B cell (primary cell): ENCODE results near the gene KLHDC8A. TPM values are rescaled to one million over a fixed set of nuclear protein-coding genes. Genes with fewer than 3 reads are reported as not detected.

Experiments used
- ATAC-seq: fragments of 200-7000 bp; cut with Tn5 transposase; one replicate; pipeline ENCODE4 v1.10.0; 2021; ENCODE audit warnings: low read depth, mild to moderate bottlenecking, moderate number of reproducible peaks, moderate library complexity
- CTCF ChIA-PET: fragments of 350-600 bp; sonication (Branson Sonifier 250); formaldehyde crosslinking; loops from one replicate; lab custom pipeline; 2021; ENCODE audit warnings: antibody characterized with exemption, inconsistent platforms; lab: Charles Lee
- POLR2A ChIA-PET: fragments of 350-600 bp; sonication (Branson Sonifier 250); formaldehyde crosslinking; loops from one replicate; lab custom pipeline; 2021; ENCODE audit warnings: antibody characterized with exemption; lab: Charles Lee
- DNase-seq: peaks from one replicate; pipeline ENCODE4 v3.0.0; 2013
- H2AFZ ChIP-seq: 2 replicates; pipeline ENCODE4 v1.6.1; 2012; ENCODE audit warnings: mild to moderate bottlenecking, low read depth, low read length; ENCODE audit not compliant: insufficient read depth, poor library complexity, severe bottlenecking
- H3K27ac ChIP-seq, 2 donors: 1 replicate in 1 of 2; 2 replicates in 1 of 2; pipeline ENCODE4 v1.5.1; 2012 to 2013; ENCODE audit warnings: low read length in 2 of 2, mild to moderate bottlenecking in 2 of 2, moderate library complexity in 1 of 2
- H3K27me3 ChIP-seq, 4 experiments: fragments of 200-600 bp in 1 of 4; sonication (generic) in 1 of 4; replicated peaks in 1 of 4; 1 replicate in 2 of 4; 2 replicates in 2 of 4; pipeline versions ENCODE4 v1.6.1 to v1.7.0; 2013 to 2016; ENCODE audit warnings: low read length in 3 of 4, mild to moderate bottlenecking in 2 of 4, mixed read lengths in 1 of 4, moderate library complexity in 1 of 4; ENCODE audit not compliant: insufficient read depth in 4 of 4, control insufficient read depth in 3 of 4; ENCODE audit errors: control extremely low read depth in 1 of 4
- H3K36me3 ChIP-seq, 2 experiments: replicated peaks in 1 of 2; 1 replicate in 1 of 2; 2 replicates in 1 of 2; pipeline versions ENCODE4 v1.6.1 to v1.7.1; 2013; ENCODE audit warnings: low read length in 1 of 2; ENCODE audit not compliant: insufficient read depth in 2 of 2, control insufficient read depth in 1 of 2; ENCODE audit errors: control extremely low read depth in 1 of 2, extremely low read depth in 1 of 2
- H3K4me1 ChIP-seq, 2 donors: fragments of 200-600 bp in 1 of 2; sonication (generic) in 1 of 2; 1 replicate in 1 of 2; 2 replicates in 1 of 2; pipeline versions ENCODE4 v1.5.1 to v1.6.1; 2013 to 2017; ENCODE audit warnings: low read length in 2 of 2; ENCODE audit not compliant: control insufficient read depth in 2 of 2, insufficient read depth in 2 of 2
- H3K4me2 ChIP-seq: replicated peaks from 2 replicates; pipeline ENCODE3; 2012; ENCODE audit warnings: mild to moderate bottlenecking, low read depth, low read length; ENCODE audit not compliant: poor library complexity, severe bottlenecking
- H3K4me3 ChIP-seq, 5 experiments: fragments of 200-600 bp in 1 of 5; sonication (generic) in 1 of 5; 1 replicate in 3 of 5; 2 replicates in 2 of 5; pipeline versions ENCODE4 v1.5.1 to v1.7.0; 2011 to 2016; ENCODE audit warnings: low read length in 4 of 5, mild to moderate bottlenecking in 4 of 5, low read depth in 2 of 5, control low read depth in 1 of 5, moderate library complexity in 1 of 5; ENCODE audit not compliant: insufficient read depth in 1 of 5; ENCODE audit errors: control extremely low read depth in 1 of 5, extremely low read depth in 1 of 5
- H3K79me2 ChIP-seq: fragments of 200-600 bp; sonication (generic); one replicate; pipeline ENCODE4 v1.6.0; 2016; ENCODE audit warnings: low read length; ENCODE audit not compliant: control insufficient read depth, insufficient read depth
- H3K9ac ChIP-seq: fragments of 200-600 bp; sonication (generic); 2 replicates; pipeline ENCODE4 v1.6.1; 2017; ENCODE audit warnings: mild to moderate bottlenecking, low read length, moderate library complexity
- H3K9me3 ChIP-seq, 3 donors: one replicate each; pipeline versions ENCODE4 v1.6.1 to v1.7.1; 2013; ENCODE audit warnings: low read length in 2 of 3; ENCODE audit not compliant: control insufficient read depth in 2 of 3, insufficient read depth in 1 of 3; ENCODE audit errors: control extremely low read depth in 1 of 3
- H4K20me1 ChIP-seq: 2 replicates; pipeline ENCODE4 v1.6.0; 2012; ENCODE audit warnings: mild to moderate bottlenecking, low read length; ENCODE audit not compliant: insufficient read depth, control insufficient read depth, poor library complexity, severe bottlenecking
- H3K27ac Mint-ChIP-seq: one replicate; pipeline ENCODE4 v1.8.0; 2021; ENCODE audit warnings: mixed read lengths
- H3K27me3 Mint-ChIP-seq: one replicate; pipeline ENCODE4 v1.8.0; 2021; ENCODE audit warnings: mixed read lengths
- H3K4me1 Mint-ChIP-seq: one replicate; pipeline ENCODE4 v1.8.0; 2021; ENCODE audit warnings: mixed read lengths
- H3K4me3 Mint-ChIP-seq: one replicate; pipeline ENCODE4 v1.8.0; 2021; ENCODE audit warnings: mixed read lengths
- H3K9me3 Mint-ChIP-seq: one replicate; pipeline ENCODE4 v1.8.0; 2022; ENCODE audit warnings: mixed read lengths; ENCODE audit not compliant: insufficient read depth
- EZH2 ChIP-seq: IDR thresholded peaks from 2 replicates; pipeline ENCODE4 v1.6.1; 2012; ENCODE audit warnings: borderline replicate concordance, low read depth, mild to moderate bottlenecking, moderate library complexity, low read length; ENCODE audit not compliant: insufficient read depth, poor library complexity, severe bottlenecking
- WGBS: methylation state at CpG from one replicate; pipeline ENCODE4 v1.1.5; 2013; ENCODE audit warnings: missing lambda C conversion rate; ENCODE audit not compliant: insufficient coverage; 5-methylcytosine and 5-hydroxymethylcytosine counted together
- intact Hi-C: fragments of 100-400 bp; cut with micrococcal nuclease; formaldehyde crosslinking; loops from one replicate; pipeline ENCODE4 v1.10.0; 2022
- polyA plus RNA-seq: library from polyadenylated mRNA; depleted of rRNA; stranded (reverse); fragments of >200 nt; gene quantifications from 2 replicates; pipeline ENCODE4 v1.2.3, GENCODE V29; 2012
- total RNA-seq, 2 donors: library from RNA; stranded (reverse); fragments of 120-200 nt in 1 of 2; gene quantifications; 1 replicate in 1 of 2; 2 replicates in 1 of 2; pipeline versions ENCODE4 v1.2.3 to v1.2.4, GENCODE V29; 2013 to 2022
- TF ChIP-seq, protein P1 (sequence below): fragments of 200-600 bp; IDR thresholded peaks from one replicate; pipeline ENCODE4 v1.8.0; 2022; ENCODE audit warnings: antibody characterized with exemption, mild to moderate bottlenecking

KLHDC8A gene
- total and polyA plus RNA-seq, 2 donors (not counting 1 experiment from before 2014, with no cell fraction given): 0.39 to 0.60 TPM

DNA sequence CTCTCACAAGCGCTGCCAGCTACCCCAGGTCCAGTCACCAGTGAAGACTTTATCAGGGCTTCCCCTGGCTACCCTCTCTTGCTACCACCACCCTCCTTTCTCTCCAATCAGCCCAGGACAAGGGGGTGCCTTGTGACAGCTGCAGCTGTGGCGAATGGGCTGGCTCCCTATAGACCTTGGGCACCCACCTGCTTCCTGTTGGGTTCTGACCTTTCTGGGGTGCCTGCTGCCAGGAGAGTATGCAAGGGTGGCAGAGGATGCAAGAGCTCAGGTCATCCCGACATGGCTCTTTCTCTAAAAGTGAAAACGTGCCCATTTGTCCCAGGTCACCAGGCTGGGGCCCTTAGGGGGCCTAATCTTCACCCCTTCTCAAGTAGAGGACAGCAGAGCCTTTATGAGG, 6.6 kb downstream of the KLHDC8A start:
- ATAC-seq: peak; percentile 37
- Histone ChIP-seq H3K9ac (no peak overlapping the region), H3K4me2 (peak overlapping the region; percentile 66), H3K27ac (no peak overlapping the region), H3K79me2 (no peaks in the 10 kb centered on the region), H4K20me1 (no peaks in the 10 kb centered on the region), H3K27me3 (peaks cover 0 to 3% (median 0%) of the 10 kb centered on the region in 4 experiments), H3K4me3 (no peak overlapping the region), H2AFZ (no peak overlapping the region), H3K36me3 (no peaks in the 10 kb centered on the region), H3K4me1 (peaks cover 35 to 38% of the 10 kb centered on the region in 2 donors), H3K9me3 (peaks cover 0 to 6% (median 0%) of the 10 kb centered on the region in 3 donors)
- 20% methylated on average over 3 of the region's 4 CpGs for WGBS
- H3K27ac Mint-ChIP-seq: peak overlapping the region; percentile 75
- ChIA-PET POLR2A (interaction anchor here (1.2 kb wide), 1 partner anchor 140 kb away, joined by 3 read pairs; no protein-coding TSS in a partner anchor), CTCF (interaction anchor here (0.6 to 5.1 kb wide), 16 partner anchors 9 to 242 kb away, joined by 3 to 63 read pairs (median 6); no protein-coding TSS in a partner anchor)
- H3K9me3 Mint-ChIP-seq: no peaks in the 10 kb centered on the region
- H3K4me3 Mint-ChIP-seq: peak overlapping the region; percentile 53
- H3K27me3 Mint-ChIP-seq: peaks cover 4% of the 10 kb centered on the region
- peak; percentile 35 for DNase-seq
- H3K4me1 Mint-ChIP-seq: peaks cover 51% of the 10 kb centered on the region
- TF ChIP-seq, protein P1, sequence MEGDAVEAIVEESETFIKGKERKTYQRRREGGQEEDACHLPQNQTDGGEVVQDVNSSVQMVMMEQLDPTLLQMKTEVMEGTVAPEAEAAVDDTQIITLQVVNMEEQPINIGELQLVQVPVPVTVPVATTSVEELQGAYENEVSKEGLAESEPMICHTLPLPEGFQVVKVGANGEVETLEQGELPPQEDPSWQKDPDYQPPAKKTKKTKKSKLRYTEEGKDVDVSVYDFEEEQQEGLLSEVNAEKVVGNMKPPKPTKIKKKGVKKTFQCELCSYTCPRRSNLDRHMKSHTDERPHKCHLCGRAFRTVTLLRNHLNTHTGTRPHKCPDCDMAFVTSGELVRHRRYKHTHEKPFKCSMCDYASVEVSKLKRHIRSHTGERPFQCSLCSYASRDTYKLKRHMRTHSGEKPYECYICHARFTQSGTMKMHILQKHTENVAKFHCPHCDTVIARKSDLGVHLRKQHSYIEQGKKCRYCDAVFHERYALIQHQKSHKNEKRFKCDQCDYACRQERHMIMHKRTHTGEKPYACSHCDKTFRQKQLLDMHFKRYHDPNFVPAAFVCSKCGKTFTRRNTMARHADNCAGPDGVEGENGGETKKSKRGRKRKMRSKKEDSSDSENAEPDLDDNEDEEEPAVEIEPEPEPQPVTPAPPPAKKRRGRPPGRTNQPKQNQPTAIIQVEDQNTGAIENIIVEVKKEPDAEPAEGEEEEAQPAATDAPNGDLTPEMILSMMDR: no peak
- no peak for TF ChIP-seq EZH2
- intact Hi-C loops: no loop called here
